Umbilical cord (tissue), 2 donors: ENCODE results near the gene AHRR. TPM values are rescaled to one million over a fixed set of nuclear protein-coding genes. Genes with fewer than 3 reads are reported as not detected.
"Not testable (repeated sequence)": the region's sequence is repeated elsewhere in the genome, so short reads cannot be mapped to it uniquely, and the experiment has no call there.

Experiments used
- DNase-seq: peaks from one replicate; pipeline ENCODE4 v3.0.0-alpha.2; 2015; ENCODE audit warnings: low spot score
- total RNA-seq: library from RNA; depleted of rRNA; stranded (reverse); fragments of >200 nt; gene quantifications from one replicate; pipeline ENCODE4 v1.2.3, GENCODE V29; 2014; ENCODE audit warnings: low replicate concordance; ENCODE audit not compliant: insufficient read depth

Gene AHRR
- total RNA-seq, 1 donor from 2014 or later, result 18.3 TPM

GRCh38 chr5:394671-395155, 73.2 kb downstream of the AHRR start:
- no peak for DNase-seq

GRCh38 chr5:395156-395920, 73.8 kb downstream of the AHRR start:
- peak; percentile 78 for DNase-seq

- DNase-seq, result no peak
Observed at GRCh38 chr5:395921-396530, 74.5 kb downstream of the AHRR start.

GRCh38 chr5:396531-396961, 75.0 kb downstream of the AHRR start:
- no peak for DNase-seq

- DNase-seq, result not testable (repeated sequence)
Observed at GRCh38 chr5:398141-398474, 76.6 kb downstream of the AHRR start.

GRCh38 chr5:398475-399295, 77.2 kb downstream of the AHRR start:
- no peak for DNase-seq

- DNase-seq, result peak; percentile 92
Observed at GRCh38 chr5:399296-400281, 78.1 kb downstream of the AHRR start.

GRCh38 chr5:400282-401145, 79.0 kb downstream of the AHRR start:
- peak; percentile 63 for DNase-seq

GRCh38 chr5:401146-402034, 79.9 kb downstream of the AHRR start:
- DNase-seq, result no peak

GRCh38 chr5:402219-402614, 80.7 kb downstream of the AHRR start:
- DNase-seq, result not testable (repeated sequence)

GRCh38 chr5:402615-403359, 81.3 kb downstream of the AHRR start:
- peak; percentile 54 for DNase-seq

- no peak for DNase-seq
Observed at GRCh38 chr5:403995-404394, 82.5 kb downstream of the AHRR start.

GRCh38 chr5:404666-405241, 83.2 kb downstream of the AHRR start:
- DNase-seq, result no peak

- DNase-seq, result no peak
Observed at GRCh38 chr5:405421-405820, 83.9 kb downstream of the AHRR start.

- DNase-seq, result no peak
Observed at GRCh38 chr5:406041-406440, 84.5 kb downstream of the AHRR start.

- no peak for DNase-seq
Observed at GRCh38 chr5:407051-407450, 85.5 kb downstream of the AHRR start.

GRCh38 chr5:407801-408268, 86.3 kb downstream of the AHRR start:
- no peak for DNase-seq
